T-helper 1 cell treated with Interleukin-12 subunit alpha and Interleukin-12 subunit beta and Interleukin-4 antibody, amounts not matched to agents 30 μg/mL and 1 μg/mL, for 36 hours (primary cell): ENCODE data around the gene EMD.
"Not testable (repeated sequence)": the region's sequence is repeated elsewhere in the genome, so short reads cannot be mapped to it uniquely, and the experiment has no call there.

Source experiments
- H3K27ac Mint-ChIP-seq: one replicate; pipeline ENCODE4 v1.8.0; 2021; ENCODE audit warnings: mild to moderate bottlenecking, mixed read lengths
- H3K27me3 Mint-ChIP-seq: one replicate; pipeline ENCODE4 v1.8.0; 2021; ENCODE audit warnings: low read depth, mixed read lengths
- H3K36me3 Mint-ChIP-seq: one replicate; pipeline ENCODE4 v1.8.0; 2021; ENCODE audit warnings: low read depth, mixed read lengths
- H3K4me1 Mint-ChIP-seq: one replicate; pipeline ENCODE4 v1.8.0; 2021; ENCODE audit warnings: low read depth, mixed read lengths
- H3K4me3 Mint-ChIP-seq: one replicate; pipeline ENCODE4 v1.8.0; 2021; ENCODE audit warnings: mild to moderate bottlenecking, moderate library complexity, mixed read lengths
- H3K9me3 Mint-ChIP-seq: one replicate; pipeline ENCODE4 v1.8.0; 2021; ENCODE audit warnings: mixed read lengths

EMD gene

DNA sequence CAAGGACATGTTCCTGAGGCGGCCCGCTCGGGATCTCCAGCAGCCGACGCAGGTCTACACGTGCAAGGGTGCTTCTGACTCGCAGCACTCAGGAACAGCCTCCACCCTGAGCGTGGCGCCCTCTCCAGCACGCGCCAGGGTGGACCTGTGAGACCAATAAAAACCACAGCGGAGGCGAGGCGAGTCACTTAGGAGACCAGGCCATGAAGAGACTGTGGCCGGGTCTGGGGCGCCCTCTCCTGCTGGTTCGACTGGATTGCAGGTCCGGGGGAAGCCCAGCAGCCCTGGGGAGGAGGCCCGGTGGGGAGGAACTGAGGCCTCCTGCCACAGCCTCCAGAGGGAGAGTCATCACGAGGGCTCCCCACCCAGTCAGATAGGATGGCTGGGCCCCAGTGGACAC lies 9.0 kb downstream of the EMD start:
- H3K4me1 Mint-ChIP-seq, H3K27ac Mint-ChIP-seq, H3K36me3 Mint-ChIP-seq, H3K9me3 Mint-ChIP-seq, H3K27me3 Mint-ChIP-seq, H3K4me3 Mint-ChIP-seq: not testable (repeated sequence)

DNA sequence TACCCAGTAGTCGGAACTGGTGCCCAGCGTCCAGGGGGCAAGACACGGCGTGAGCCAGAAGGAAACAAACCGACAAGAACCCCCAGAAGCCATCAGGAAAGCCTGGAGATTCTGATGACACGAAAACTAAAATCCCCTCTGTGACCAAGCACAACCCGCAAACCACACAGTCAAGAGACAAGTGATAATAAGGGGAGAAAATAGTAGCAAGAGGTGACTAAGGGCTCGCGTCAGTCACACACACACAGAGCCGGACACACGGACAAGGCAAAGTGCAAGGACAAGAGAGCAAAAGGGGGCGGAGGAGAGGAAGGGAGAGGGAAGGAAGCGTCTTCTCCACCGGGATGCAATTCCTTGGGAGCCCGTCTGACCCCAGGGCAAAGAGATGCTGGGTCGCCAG lies 9.6 kb downstream of the EMD start:
- H3K27me3 Mint-ChIP-seq, H3K27ac Mint-ChIP-seq, H3K9me3 Mint-ChIP-seq, H3K4me3 Mint-ChIP-seq, H3K36me3 Mint-ChIP-seq, H3K4me1 Mint-ChIP-seq: not testable (repeated sequence)

DNA sequence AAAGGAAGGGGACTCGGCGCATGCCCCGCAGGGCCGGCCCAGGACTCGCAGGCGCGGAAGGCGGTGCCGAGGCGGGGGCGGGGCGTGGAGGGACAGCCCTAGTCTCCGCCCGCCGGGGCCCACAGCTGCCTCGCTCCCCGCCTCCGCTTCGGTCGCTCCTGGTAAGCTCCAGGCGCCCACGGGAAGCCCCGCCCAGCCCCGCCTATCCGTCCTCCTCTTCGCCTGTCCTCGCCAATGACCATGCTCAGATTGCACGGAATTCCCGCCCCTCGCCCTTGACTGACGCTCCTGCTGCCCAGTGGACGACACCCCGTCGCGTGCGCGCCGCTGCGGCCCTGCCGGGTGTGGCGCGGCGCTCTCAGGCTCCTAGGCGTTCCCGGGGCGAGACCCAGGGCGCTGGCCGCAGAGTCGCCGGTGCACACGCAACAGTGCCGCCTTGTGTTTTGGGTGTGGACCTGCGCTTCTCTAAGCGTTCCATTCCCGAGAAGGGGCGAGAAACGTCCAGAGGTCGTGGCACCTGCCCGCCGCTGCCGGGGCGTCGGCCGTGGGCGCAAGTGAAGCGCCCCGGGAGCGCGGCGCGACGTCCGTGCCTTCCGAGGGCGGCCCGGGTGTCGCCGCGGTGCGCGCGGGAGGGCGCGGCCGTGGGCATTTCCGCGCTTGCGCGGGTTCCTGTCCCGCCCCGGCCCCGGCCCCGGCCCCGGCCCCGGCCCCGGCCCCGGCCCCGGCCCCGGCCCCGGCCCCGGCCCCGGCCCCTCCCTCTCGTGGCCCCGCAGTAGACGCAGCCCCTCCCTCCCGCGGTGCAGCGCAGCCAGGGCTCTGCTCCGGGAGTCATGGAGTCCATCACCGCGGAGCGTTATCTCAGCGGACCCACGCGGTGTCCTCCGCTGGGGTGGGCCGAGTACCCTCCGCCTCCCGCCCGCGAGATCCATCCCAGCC lies 11.0 kb downstream of the EMD start:
- not testable (repeated sequence) for H3K9me3 Mint-ChIP-seq, H3K36me3 Mint-ChIP-seq, H3K27me3 Mint-ChIP-seq, H3K27ac Mint-ChIP-seq, H3K4me1 Mint-ChIP-seq, H3K4me3 Mint-ChIP-seq

DNA sequence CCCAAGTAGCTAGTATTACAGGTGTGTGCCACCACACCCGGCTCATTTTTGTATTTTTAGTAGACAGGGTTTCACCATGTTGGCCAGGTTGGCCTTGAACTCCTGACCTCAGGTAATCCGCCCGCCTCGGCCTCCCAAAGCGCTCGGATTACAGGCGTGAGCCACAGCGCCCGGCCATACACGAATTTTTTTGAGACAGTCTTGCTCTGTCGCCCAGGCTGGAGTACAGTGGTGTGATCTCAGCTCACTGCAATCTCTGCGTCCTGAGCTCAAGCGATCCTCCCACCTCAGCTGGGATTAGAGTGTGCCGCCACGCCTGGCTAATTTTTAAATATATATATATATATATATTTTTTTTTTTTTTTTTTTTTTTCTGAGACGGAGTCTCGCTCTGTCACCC lies 17.3 kb downstream of the EMD start:
- Mint-ChIP-seq H3K36me3 (peaks cover 25% of the 10 kb centered on the region), H3K4me1 (peaks cover 14% of the 10 kb centered on the region), H3K4me3 (peak overlapping the region; percentile 50)
- not testable (repeated sequence) for H3K27me3 Mint-ChIP-seq, H3K9me3 Mint-ChIP-seq, H3K27ac Mint-ChIP-seq

DNA sequence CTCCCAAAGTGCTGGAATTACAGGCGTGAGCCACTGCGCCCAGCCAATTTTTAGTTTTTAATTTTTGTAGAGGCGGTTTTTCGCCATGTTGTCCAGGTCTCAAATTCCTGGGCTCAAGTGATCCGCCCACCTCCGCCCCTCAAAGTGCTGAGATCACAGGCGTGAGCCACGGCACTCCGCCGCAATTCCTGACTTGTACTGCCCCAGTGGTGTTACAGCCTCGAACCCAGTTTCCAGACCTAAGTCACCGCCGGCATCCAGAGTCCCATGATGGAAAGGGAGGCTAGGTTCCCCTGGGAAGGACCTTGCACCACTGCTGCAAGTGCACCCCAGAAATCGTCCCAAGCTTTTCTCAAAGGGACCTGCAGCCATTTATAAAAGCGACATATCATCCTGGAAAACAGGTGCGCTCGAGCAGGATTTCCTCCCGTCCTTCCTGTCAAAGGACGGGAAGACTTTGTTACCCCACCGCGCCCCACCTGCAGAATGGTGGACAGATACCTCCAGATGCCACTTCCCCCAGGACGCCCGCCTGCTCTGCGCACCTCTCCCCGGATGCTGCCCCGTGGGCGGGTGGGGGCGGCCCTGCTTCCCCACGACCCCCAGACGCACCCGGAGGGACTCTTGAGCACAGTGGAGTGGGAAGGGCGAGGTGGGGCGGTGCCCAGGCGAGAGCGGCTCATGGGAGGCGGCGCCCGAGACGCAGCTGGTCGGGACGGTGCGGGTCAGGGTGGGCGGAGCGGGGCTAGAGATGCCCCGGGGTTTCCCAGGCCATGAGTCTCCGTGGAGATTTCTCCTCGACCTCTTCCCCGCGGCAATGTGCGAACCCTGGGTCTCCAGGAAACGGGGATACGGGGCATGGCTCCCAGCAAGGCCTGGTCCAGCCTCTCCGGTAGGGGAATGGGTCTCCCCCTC lies 18.1 kb downstream of the EMD start:
- Mint-ChIP-seq H3K36me3 (peaks cover 25% of the 10 kb centered on the region), H3K27me3 (peaks cover 8% of the 10 kb centered on the region), H3K4me1 (peaks cover 14% of the 10 kb centered on the region), H3K9me3 (no peaks in the 10 kb centered on the region), H3K27ac (peak overlapping the region; percentile 100), H3K4me3 (peak overlapping the region; percentile 100)

DNA sequence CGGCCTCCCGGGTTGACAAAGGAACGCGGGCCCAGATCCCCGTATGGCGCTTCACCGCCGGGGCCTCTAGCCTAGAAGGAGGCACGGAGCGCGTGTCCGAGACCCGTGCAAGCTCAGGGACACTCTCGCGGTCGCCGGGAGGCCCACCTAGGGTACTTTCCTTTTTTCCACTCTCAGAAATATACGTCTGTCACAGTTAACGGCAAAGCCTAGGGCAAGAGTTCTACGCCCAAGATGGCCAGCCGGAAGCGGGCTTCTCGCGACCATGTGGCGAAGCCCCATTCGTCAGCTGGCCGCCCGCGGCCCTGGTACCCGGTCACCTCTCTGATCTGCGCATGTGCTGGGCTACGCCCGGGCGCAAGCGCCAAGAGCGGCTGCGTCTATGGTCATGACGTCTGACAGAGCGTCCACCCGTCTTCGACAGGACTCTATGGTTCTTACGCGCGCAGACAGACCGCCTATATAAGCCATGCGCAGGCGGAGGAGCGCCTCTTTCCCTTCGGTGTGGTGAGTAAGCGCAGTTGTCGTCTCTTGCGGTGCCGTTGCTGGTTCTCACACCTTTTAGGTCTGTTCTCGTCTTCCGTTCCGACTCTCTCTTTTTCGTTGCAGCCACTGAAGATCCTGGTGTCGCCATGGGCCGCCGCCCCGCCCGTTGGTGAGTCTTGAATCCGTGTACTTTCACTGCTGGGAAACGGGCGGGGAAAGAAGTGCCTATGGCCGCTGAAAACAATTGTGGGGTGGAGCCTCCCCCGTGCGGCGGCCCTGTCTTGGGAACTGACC lies 19.0 kb downstream of the EMD start, which contains the start of gene RPL10:
Gene RPL10 (plus strand): TSS at position 490 of the 780 bp plus-strand sequence. CDS start 143 bp downstream, at position 633.
- peak within 1 kb of the TSS; percentile 100 for H3K4me3 Mint-ChIP-seq
- H3K9me3 Mint-ChIP-seq, result no peaks in the 10 kb centered on the region
- peaks cover 14% of the 10 kb centered on the region for H3K4me1 Mint-ChIP-seq
- peaks cover 8% of the 10 kb centered on the region for H3K27me3 Mint-ChIP-seq
- H3K36me3 Mint-ChIP-seq, result peaks cover 25% of the 10 kb centered on the region
- peak within 1 kb of the TSS; percentile 100 for H3K27ac Mint-ChIP-seq

DNA sequence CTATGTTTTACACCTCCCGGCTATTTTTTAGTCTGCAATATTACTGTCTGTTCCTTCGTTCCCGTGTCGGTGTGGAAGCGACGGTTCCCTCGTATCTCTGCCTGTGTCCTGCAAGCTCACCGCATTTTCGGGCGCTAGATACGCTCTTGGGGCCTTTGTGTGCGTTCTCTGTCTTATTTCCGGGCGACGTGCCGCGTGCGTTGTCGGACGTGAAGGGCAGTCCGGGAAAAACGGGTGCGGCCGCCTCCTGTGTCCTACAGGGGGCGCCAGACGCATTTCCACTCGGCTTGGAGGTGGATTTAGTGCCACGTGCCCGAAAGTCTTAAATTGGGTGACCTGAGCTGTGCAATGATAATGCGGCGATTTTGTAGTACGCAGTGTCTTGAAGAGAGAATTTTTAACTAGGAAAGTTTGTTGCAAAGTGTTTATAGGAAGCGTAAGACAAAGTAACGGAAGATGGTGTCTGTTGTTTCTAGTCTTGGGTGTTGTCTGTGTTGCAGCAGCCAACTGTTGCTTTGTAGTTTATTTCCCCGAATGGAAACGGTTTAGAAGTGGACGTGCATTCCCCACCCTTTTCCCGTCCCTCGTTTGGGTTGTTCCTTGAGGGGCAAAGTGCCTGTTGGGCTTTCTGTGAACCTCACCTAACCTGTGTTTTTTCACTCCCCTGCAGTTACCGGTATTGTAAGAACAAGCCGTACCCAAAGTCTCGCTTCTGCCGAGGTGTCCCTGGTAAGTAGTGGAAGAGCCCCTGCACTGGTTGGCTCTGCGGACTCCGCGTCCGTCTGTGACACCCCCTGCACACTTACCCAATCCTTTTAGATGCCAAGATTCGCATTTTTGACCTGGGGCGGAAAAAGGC lies 19.8 kb downstream of the EMD start:
- Mint-ChIP-seq H3K36me3 (peaks cover 25% of the 10 kb centered on the region), H3K4me1 (peaks cover 14% of the 10 kb centered on the region), H3K4me3 (peak overlapping the region; percentile 100), H3K27ac (peak overlapping the region; percentile 100), H3K9me3 (no peaks in the 10 kb centered on the region), H3K27me3 (peaks cover 8% of the 10 kb centered on the region)

DNA sequence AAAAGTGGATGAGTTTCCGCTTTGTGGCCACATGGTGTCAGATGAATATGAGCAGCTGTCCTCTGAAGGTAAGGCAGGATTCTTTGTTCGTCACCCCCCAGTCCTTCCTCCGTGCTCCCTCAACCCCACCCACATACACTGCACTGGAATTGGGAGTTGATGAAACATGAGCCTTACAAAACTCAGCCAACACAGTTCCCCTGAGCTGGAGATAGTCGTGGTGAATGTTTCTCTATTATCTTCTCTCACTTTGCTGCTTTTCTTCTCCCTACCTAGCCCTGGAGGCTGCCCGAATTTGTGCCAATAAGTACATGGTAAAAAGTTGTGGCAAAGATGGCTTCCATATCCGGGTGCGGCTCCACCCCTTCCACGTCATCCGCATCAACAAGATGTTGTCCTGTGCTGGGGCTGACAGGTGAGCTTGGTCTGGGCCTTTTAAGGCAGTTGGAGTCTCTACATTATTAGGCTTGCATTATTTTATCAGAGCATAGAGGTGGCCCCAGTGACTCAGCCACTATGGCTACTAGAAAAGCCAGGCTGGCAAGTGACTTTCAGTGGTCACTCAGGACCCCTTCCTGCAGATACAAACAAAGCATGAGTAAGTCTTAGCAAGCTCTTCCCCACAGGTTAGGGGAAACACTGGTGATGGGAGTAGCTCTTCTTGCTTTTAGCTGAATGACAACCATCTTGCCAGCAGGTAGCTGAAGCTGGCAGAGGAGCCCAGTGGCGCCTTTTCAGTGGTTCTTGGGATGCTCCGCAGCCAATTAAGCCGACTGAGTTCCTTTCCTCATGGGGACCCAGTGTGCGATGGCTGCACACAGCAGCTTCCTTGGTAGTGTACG lies 20.7 kb downstream of the EMD start:
- peak overlapping the region; percentile 100 for H3K27ac Mint-ChIP-seq
- peaks cover 8% of the 10 kb centered on the region for H3K27me3 Mint-ChIP-seq
- peaks cover 25% of the 10 kb centered on the region for H3K36me3 Mint-ChIP-seq
- peak overlapping the region; percentile 100 for H3K4me3 Mint-ChIP-seq
- peaks cover 14% of the 10 kb centered on the region for H3K4me1 Mint-ChIP-seq
- no peaks in the 10 kb centered on the region for H3K9me3 Mint-ChIP-seq

DNA sequence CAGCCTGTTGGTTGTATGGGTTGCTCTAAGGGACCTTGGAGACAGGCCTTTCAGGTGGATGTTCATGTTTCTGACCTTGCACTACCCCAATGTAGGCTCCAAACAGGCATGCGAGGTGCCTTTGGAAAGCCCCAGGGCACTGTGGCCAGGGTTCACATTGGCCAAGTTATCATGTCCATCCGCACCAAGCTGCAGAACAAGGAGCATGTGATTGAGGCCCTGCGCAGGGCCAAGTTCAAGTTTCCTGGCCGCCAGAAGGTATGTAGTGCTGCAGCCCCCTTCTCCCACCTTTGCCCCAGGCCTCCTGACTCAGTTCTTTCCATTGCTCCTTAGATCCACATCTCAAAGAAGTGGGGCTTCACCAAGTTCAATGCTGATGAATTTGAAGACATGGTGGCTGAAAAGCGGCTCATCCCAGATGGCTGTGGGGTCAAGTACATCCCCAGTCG lies 21.3 kb downstream of the EMD start:
- Mint-ChIP-seq H3K36me3 (peaks cover 25% of the 10 kb centered on the region), H3K4me1 (peaks cover 14% of the 10 kb centered on the region), H3K27ac (peak overlapping the region; percentile 49), H3K4me3 (peak overlapping the region; percentile 100)
- H3K9me3 Mint-ChIP-seq, H3K27me3 Mint-ChIP-seq: not testable (repeated sequence)

DNA sequence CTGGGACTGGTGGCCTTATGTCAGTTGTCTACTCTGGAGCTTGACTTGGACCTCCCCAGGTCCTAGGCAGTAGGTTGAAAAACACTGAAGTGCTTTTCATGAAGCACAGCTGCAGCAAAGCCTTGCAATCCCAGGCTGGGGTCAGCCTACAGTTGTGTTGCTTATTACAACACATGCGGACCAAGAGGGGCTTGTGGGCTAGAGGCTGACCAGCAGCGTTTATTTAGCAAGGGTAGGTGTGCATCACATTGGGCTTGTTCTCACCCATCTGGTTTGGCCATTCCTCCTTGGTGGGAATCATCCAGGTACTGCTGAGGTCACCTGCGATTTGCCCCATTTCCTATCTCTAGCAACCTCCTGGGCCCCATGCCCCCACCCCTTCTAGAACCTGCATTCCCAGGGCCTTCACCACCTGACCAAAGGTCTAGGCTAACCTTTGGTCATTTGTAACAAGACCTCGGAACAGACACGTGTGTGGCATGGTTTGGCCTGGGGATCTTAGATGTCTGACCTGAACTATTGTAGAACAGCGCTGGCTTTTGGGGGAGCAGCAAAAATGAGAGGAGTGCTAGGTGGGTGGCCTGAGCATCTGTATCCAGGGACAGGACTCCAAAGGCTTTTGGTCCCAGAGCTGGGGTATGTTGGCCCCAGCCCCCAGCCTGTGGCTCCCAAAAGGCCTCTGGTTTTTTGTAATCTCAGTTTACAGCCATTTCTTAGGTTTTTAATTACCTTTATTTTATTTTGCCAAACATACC lies 22.1 kb downstream of the EMD start:
- Mint-ChIP-seq H3K27ac (peak overlapping the region; percentile 49), H3K4me3 (no peak overlapping the region), H3K36me3 (peaks cover 25% of the 10 kb centered on the region), H3K27me3 (peaks cover 8% of the 10 kb centered on the region), H3K4me1 (peaks cover 14% of the 10 kb centered on the region), H3K9me3 (no peaks in the 10 kb centered on the region)

DNA sequence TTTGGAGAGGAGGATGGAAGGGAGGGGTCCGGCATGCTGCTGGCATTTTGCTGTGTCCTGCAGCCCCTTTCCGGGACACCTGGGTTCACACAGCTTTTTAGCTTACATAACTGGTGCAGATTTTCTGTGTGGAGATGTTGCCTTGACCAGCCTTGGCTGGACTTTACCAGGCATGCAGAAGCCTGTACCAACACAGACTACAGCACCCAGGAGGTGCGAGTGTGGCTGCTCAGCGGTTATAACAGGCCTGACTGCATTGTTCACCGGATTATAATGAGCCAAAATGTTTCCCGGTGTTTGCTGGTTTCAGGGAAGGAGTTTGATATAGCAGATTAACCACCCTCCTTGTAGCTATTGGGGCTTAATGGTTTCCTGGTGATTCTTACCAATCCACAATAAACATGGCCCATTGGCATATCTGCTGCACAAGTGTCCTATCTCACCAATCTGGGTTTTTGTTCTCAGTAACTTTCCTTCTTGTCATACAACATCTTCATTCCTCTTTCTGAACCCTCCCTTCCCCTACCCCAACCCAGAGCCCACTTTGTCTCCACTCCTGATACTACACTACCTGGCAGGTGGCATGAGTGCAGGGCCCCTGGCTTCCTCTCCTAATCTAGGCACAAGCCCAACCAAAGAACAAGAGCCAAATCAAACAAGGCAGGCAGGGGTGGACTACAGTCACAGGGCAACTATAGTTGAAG lies 23.0 kb downstream of the EMD start:
- Mint-ChIP-seq H3K36me3 (peaks cover 25% of the 10 kb centered on the region), H3K9me3 (no peaks in the 10 kb centered on the region), H3K4me3 (no peak overlapping the region), H3K4me1 (peaks cover 12% of the 10 kb centered on the region), H3K27me3 (peaks cover 8% of the 10 kb centered on the region), H3K27ac (no peak overlapping the region)

DNA sequence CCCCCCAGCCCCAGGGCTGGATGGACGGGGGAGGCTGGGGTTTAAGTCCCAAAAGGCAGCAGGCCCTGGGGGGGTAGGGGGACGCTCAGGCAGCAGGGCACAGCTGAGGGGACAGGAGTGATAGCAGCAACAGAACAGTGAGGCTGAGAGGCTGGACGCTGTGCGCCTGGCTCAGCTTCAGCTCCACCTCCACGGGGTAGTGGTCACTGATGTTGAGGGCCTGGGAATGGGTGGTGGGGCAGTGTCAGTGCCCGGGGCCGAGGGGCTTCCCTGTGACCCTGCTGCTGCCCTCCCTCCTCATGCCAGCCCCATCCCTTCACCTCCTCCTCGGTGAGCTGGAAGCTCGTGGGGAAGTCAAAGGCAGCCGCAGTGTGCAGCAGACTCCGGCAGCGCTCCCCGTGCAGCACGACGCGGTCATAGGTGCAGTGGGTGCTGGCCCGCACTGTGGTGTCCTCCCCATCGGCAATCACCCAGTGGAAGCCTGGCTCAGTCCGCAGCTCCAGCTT lies 23.6 kb downstream of the EMD start:
- Mint-ChIP-seq H3K4me3 (no peak overlapping the region), H3K9me3 (no peaks in the 10 kb centered on the region), H3K27me3 (peaks cover 8% of the 10 kb centered on the region), H3K27ac (no peak overlapping the region), H3K36me3 (peaks cover 25% of the 10 kb centered on the region), H3K4me1 (peaks cover 12% of the 10 kb centered on the region)
